Stimulated activated CD4-positive, alpha-beta T cell treated with anti-CD3 and anti-CD28 coated beads, Interleukin-1b, Interleukin-23, amount 100 ng/mL, for 1 hour (primary cell): ENCODE measurements around the gene GNB1L.

Source experiments
- DNase-seq, 2 donors: peaks; one replicate each; pipeline ENCODE4 v3.0.0-alpha.2; 2020; ENCODE audit warnings: low read depth in 2 of 2

The GNB1L gene

GRCh38 chr22:19775496-19776325 lies 79.0 kb downstream of the GNB1L start:
- DNase-seq: no peak

GRCh38 chr22:19774628-19775027 lies 80.0 kb downstream of the GNB1L start:
- no peak for DNase-seq

- DNase-seq: no peak
Measured at GRCh38 chr22:19773470-19774040, 81.1 kb downstream of the GNB1L start.

- no peak for DNase-seq
Measured at GRCh38 chr22:19772673-19773469, 81.8 kb downstream of the GNB1L start.

GRCh38 chr22:19772422-19772672 lies 82.3 kb downstream of the GNB1L start:
- DNase-seq: no peak

GRCh38 chr22:19770349-19771220 lies 84.1 kb downstream of the GNB1L start:
- DNase-seq: no peak

- no peak for DNase-seq
Measured at GRCh38 chr22:19769393-19769715, 85.3 kb downstream of the GNB1L start.

GRCh38 chr22:19767427-19768341 lies 87.0 kb downstream of the GNB1L start:
- no peak for DNase-seq

GRCh38 chr22:19766511-19767426 lies 87.9 kb downstream of the GNB1L start:
- no peak for DNase-seq

- DNase-seq: no peak
Measured at GRCh38 chr22:19766240-19766510, 88.5 kb downstream of the GNB1L start.

- DNase-seq: no peak
Measured at GRCh38 chr22:19765477-19766239, 89.0 kb downstream of the GNB1L start.

GRCh38 chr22:19764636-19765476 lies 89.8 kb downstream of the GNB1L start:
- no peak for DNase-seq

- DNase-seq: no peak
Measured at GRCh38 chr22:19764299-19764593, 90.4 kb downstream of the GNB1L start.

- no peak for DNase-seq
Measured at GRCh38 chr22:19763458-19764298, 91.0 kb downstream of the GNB1L start.

- no peak for DNase-seq
Measured at GRCh38 chr22:19762568-19763457, 91.9 kb downstream of the GNB1L start.

- no peak for DNase-seq
Measured at GRCh38 chr22:19761725-19762567, 92.7 kb downstream of the GNB1L start.
